KMS-11 (cell line): ENCODE data around the gene HHAT.

Source experiments
- H2AFZ ChIP-seq: fragments of 200-600 bp; sonication (generic); 2 replicates; pipeline ENCODE4 v1.6.1; 2016; ENCODE audit warnings: antibody characterized with exemption, mixed run types, low read depth
- H3K27ac ChIP-seq: fragments of 200-600 bp; sonication (generic); 2 replicates; pipeline ENCODE4 v1.6.1; 2016; ENCODE audit warnings: mild to moderate bottlenecking, mixed run types
- H3K27me3 ChIP-seq: fragments of 200-600 bp; sonication (generic); 2 replicates; pipeline ENCODE4 v1.6.1; 2017; ENCODE audit warnings: mild to moderate bottlenecking, low read depth, mixed run types, moderate library complexity; ENCODE audit not compliant: insufficient read depth
- H3K36me3 ChIP-seq: fragments of 200-600 bp; sonication (generic); 2 replicates; pipeline ENCODE4 v1.6.1; 2017; ENCODE audit warnings: mild to moderate bottlenecking, mixed run types; ENCODE audit not compliant: insufficient read depth
- H3K4me1 ChIP-seq: fragments of 200-600 bp; sonication (generic); 2 replicates; pipeline ENCODE4 v1.6.1; 2016; ENCODE audit warnings: mild to moderate bottlenecking, low read depth, mixed run types; ENCODE audit not compliant: poor library complexity, severe bottlenecking
- H3K4me2 ChIP-seq: fragments of 200-600 bp; sonication (generic); 2 replicates; pipeline ENCODE4 v1.7.0; 2016; ENCODE audit warnings: mild to moderate bottlenecking, mixed run types
- H3K4me3 ChIP-seq: fragments of 200-600 bp; sonication (generic); IDR thresholded peaks from 2 replicates; pipeline ENCODE4 v1.6.1; 2017; ENCODE audit warnings: low read depth, low read length, mixed read lengths; ENCODE audit not compliant: insufficient read depth
- H3K79me2 ChIP-seq: fragments of 200-600 bp; sonication (generic); 2 replicates; pipeline ENCODE4 v1.6.1; 2016; ENCODE audit warnings: low read depth, mixed run types; ENCODE audit not compliant: insufficient read depth
- H3K9ac ChIP-seq: fragments of 200-600 bp; sonication (generic); 2 replicates; pipeline ENCODE4 v1.6.1; 2016; ENCODE audit warnings: mild to moderate bottlenecking, mixed run types
- H4K20me1 ChIP-seq: fragments of 200-600 bp; sonication (generic); 2 replicates; pipeline ENCODE4 v1.6.1; 2016; ENCODE audit warnings: mild to moderate bottlenecking, mixed run types; ENCODE audit not compliant: insufficient read depth
- TF ChIP-seq, protein P1 (sequence below): fragments of 200-600 bp; sonication (generic); conservative IDR thresholded peaks from 2 replicates; pipeline ENCODE4 v1.6.1; 2017; ENCODE audit warnings: low read depth, mild to moderate bottlenecking, antibody characterized with exemption, low read length, moderate library complexity, mixed read lengths

The HHAT gene

DNA sequence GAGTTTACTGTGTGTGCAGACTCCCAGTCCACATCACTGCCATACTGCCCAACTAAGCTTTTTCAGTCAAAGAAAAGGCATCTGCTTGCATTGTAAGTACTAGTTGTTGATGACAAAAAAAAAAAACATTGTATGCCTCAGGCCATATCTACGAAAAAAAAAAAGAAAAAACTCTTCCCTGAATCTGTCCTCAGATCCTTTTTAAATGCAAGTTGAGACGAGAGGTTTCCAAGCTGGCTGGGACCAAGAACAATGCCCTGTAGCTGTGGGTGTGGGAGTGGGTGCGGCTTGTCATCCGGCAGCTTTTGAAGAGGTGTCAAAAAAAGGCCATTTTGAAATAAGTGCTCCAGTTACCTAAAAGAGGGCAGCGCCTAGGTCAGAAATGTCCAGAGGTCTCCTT lies 29.2 kb upstream of the HHAT start:
- TF ChIP-seq, protein P1, sequence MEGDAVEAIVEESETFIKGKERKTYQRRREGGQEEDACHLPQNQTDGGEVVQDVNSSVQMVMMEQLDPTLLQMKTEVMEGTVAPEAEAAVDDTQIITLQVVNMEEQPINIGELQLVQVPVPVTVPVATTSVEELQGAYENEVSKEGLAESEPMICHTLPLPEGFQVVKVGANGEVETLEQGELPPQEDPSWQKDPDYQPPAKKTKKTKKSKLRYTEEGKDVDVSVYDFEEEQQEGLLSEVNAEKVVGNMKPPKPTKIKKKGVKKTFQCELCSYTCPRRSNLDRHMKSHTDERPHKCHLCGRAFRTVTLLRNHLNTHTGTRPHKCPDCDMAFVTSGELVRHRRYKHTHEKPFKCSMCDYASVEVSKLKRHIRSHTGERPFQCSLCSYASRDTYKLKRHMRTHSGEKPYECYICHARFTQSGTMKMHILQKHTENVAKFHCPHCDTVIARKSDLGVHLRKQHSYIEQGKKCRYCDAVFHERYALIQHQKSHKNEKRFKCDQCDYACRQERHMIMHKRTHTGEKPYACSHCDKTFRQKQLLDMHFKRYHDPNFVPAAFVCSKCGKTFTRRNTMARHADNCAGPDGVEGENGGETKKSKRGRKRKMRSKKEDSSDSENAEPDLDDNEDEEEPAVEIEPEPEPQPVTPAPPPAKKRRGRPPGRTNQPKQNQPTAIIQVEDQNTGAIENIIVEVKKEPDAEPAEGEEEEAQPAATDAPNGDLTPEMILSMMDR: no peak
- no peaks in the 10 kb centered on the region for H3K79me2 ChIP-seq
- H3K27me3 ChIP-seq: no peaks in the 10 kb centered on the region
- H3K9ac ChIP-seq: no peak overlapping the region
- H3K27ac ChIP-seq: no peak overlapping the region
- H4K20me1 ChIP-seq: no peaks in the 10 kb centered on the region
- no peaks in the 10 kb centered on the region for H3K36me3 ChIP-seq
- H3K4me1 ChIP-seq: no peaks in the 10 kb centered on the region
- H3K4me2 ChIP-seq: no peak overlapping the region
- H2AFZ ChIP-seq: no peak overlapping the region
- no peak overlapping the region for H3K4me3 ChIP-seq

DNA sequence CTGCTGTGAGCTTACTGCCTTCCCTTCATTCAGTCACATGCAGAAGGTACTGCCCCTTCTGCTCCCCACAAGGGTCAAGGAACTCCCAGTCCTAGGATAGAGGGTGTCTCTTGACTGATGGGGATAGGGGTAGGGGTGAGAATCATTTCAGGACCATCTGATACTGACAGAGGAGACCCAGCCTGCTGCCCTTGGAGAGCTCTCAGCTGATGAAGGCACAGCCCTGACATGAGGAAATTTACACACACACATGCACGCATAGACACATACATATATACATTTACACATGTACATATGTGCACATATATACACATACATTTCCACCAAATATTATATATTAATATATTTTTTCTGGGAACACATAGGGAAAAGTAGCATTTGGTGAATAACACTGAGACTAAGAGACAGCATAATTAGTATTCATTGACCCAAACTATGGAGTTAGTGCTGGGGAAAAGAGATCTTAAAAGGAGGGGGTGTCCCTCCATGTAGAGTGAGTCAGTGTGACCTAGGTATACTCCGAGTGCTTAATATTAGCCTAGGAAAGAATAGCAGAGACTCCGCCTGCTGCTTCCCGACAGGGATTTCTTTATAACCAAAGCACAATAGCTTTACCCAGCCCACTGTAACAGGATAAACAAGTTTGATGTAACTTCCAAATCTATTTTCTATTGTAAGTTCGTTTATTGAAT lies 27.6 kb upstream of the HHAT start:
- Histone ChIP-seq H3K36me3 (no peaks in the 10 kb centered on the region), H2AFZ (no peak overlapping the region), H3K4me3 (no peak overlapping the region), H3K27me3 (no peaks in the 10 kb centered on the region), H4K20me1 (no peaks in the 10 kb centered on the region), H3K79me2 (no peaks in the 10 kb centered on the region), H3K4me1 (no peaks in the 10 kb centered on the region), H3K4me2 (no peak overlapping the region), H3K27ac (no peak overlapping the region), H3K9ac (no peak overlapping the region)
- TF ChIP-seq, protein P1: no peak

DNA sequence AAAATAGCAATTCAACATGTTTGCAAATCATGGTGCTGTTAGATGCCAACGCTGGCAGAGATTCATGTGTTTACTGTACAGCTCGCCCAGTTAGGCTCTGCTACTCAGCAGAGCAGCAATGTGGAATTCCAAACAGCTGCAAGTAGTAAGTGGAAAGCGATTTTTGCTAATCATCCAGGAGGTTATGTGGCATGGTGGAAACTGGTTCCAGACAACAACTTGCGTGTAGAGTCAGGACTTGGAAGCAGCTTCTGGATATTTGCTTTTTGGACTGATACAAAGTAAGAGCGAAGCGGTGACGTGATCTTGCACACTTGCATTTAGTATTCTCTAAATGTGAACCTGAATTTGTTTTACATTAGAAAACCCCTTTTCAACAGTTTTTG lies 27.1 kb upstream of the HHAT start:
- Histone ChIP-seq H3K4me3 (no peak overlapping the region), H3K27me3 (no peaks in the 10 kb centered on the region), H2AFZ (no peak overlapping the region), H3K4me1 (no peaks in the 10 kb centered on the region), H3K36me3 (no peaks in the 10 kb centered on the region), H3K27ac (no peak overlapping the region), H3K4me2 (no peak overlapping the region), H3K79me2 (no peaks in the 10 kb centered on the region), H3K9ac (no peak overlapping the region), H4K20me1 (no peaks in the 10 kb centered on the region)
- TF ChIP-seq, protein P1: no peak

DNA sequence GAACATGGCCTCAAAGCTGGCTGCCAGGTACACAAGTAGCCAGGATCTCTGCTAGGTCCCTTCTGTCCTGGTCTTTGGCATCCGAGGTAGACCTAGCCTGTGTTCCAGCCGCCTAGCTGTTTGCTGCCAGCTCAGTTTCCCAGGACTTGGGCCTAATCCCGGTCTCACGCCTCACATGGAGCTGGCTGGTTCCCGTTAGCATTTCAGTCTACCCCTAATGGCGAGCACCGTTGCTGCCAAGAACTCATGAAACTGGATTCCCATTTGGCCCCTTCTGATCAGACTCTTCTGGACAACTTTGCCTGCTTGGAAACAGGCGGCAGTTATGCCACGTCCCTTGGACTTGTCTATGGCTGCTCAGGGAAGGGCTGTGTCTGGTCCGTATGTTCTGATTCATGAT lies 26.2 kb upstream of the HHAT start:
- no peaks in the 10 kb centered on the region for H3K27me3 ChIP-seq
- no peaks in the 10 kb centered on the region for H3K36me3 ChIP-seq
- no peak overlapping the region for H3K27ac ChIP-seq
- TF ChIP-seq, protein P1: no peak
- H3K9ac ChIP-seq: no peak overlapping the region
- no peaks in the 10 kb centered on the region for H4K20me1 ChIP-seq
- no peak overlapping the region for H3K4me3 ChIP-seq
- H3K4me1 ChIP-seq: no peaks in the 10 kb centered on the region
- H2AFZ ChIP-seq: no peak overlapping the region
- no peaks in the 10 kb centered on the region for H3K79me2 ChIP-seq
- H3K4me2 ChIP-seq: no peak overlapping the region
